Vagina (tissue), 2 donors: ENCODE data around the gene CCDC170. TPM values are rescaled to one million over a fixed set of nuclear protein-coding genes. Genes with fewer than 3 reads are reported as not detected.

ENCODE experiments used
- DNase-seq, 2 donors: peaks; one replicate each; pipeline ENCODE4 v3.0.0-alpha.2; 2017; ENCODE audit errors: extremely low spot score in 2 of 2
- H3K27ac ChIP-seq: fragments of 200-600 bp; sonication (generic); one replicate; pipeline ENCODE4 v1.5.1; 2019
- H3K27me3 ChIP-seq: fragments of 200-600 bp; sonication (generic); one replicate; pipeline ENCODE4 v1.5.1; 2019
- H3K36me3 ChIP-seq, 2 donors: fragments of 200-600 bp; sonication (generic); one replicate each; pipeline ENCODE4 v1.5.1; 2017 to 2019
- H3K4me1 ChIP-seq: fragments of 200-600 bp; sonication (generic); one replicate; pipeline ENCODE4 v1.5.1; 2019
- H3K4me3 ChIP-seq, 2 donors: fragments of 200-600 bp; sonication (generic); 1 replicate in 1 of 2; 2 replicates in 1 of 2; pipeline ENCODE4 v1.5.1; 2016 to 2019
- H3K9me3 ChIP-seq: fragments of 200-600 bp; sonication (generic); one replicate; pipeline ENCODE4 v1.5.1; 2019
- CTCF ChIP-seq, 3 experiments: fragments of 450-650 bp in 2 of 3; fragments of 200-600 bp in 1 of 3; sonication (generic) in 1 of 3; IDR thresholded peaks; one replicate each; pipeline ENCODE4 v1.5.1; 2017 to 2019; ENCODE audit warnings: antibody characterized with exemption in 3 of 3, mild to moderate bottlenecking in 2 of 3, moderate library complexity in 2 of 3
- POLR2A ChIP-seq, 2 donors: fragments of 450-650 bp; IDR thresholded peaks; one replicate each; pipeline ENCODE4 v1.6.1; 2017; ENCODE audit warnings: antibody characterized with exemption in 2 of 2, mild to moderate bottlenecking in 2 of 2, moderate library complexity in 2 of 2
- POLR2AphosphoS5 ChIP-seq, 2 donors: sonication (generic); formaldehyde crosslinking; IDR thresholded peaks; one replicate each; pipeline ENCODE4 v1.9.0; 2017; ENCODE audit warnings: antibody characterized with exemption in 2 of 2, mild to moderate bottlenecking in 2 of 2, low read depth in 1 of 2; ENCODE audit not compliant: insufficient read depth in 1 of 2
- intact Hi-C: fragments of 100-400 bp; cut with DNase I; formaldehyde crosslinking; loops from one replicate; pipeline ENCODE4 v1.15.1; 2023
- total RNA-seq: library from RNA; depleted of rRNA; stranded (reverse); fragments of >200 nt; gene quantifications from one replicate; pipeline ENCODE4 v1.2.3, GENCODE V29; 2016

Gene CCDC170
- total RNA-seq, 1 donor from 2014 or later, result 2.0 TPM

DNA sequence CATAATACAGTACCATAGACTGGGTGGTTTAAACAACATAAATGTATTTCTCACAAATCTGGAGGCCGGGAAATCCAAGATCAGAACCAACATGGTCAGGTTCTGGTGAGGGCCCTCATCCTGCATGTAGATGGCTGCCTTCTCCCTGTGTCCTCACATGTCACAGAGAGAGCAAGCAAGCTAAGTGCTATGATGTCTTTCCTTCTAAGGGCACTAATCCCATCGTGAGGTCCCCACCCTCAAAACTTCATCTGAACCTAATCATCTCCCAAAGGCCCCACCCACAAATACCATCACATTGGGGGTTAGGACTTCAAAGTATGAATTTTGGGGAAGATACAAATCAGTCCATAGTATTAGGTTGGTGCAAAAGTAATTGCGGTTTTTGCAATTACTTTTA lies 56.8 kb downstream of the CCDC170 start:
- H3K27me3 ChIP-seq, result no peaks in the 10 kb centered on the region
- no peak for TF ChIP-seq POLR2A (IDR thresholded peaks at IDR 0.05)
- no peak for TF ChIP-seq CTCF (IDR thresholded peaks at IDR 0.05)
- TF ChIP-seq POLR2AphosphoS5 (IDR thresholded peaks at IDR 0.05; ENCODE audit: insufficient read depth in 1 of 2, low read depth in 1 of 2), result no peak
- H3K9me3 ChIP-seq, result no peaks in the 10 kb centered on the region
- no peak for DNase-seq
- H3K4me3 ChIP-seq, result no peak overlapping the region
- intact Hi-C loops, result no loop called here
- no peaks in the 10 kb centered on the region for H3K36me3 ChIP-seq
- no peak overlapping the region for H3K27ac ChIP-seq
- peaks cover 8% of the 10 kb centered on the region for H3K4me1 ChIP-seq

GRCh38 chr6:151551223-151551857 lies 57.5 kb downstream of the CCDC170 start:
- H3K4me1 ChIP-seq, result peaks cover 8% of the 10 kb centered on the region
- TF ChIP-seq POLR2A (IDR thresholded peaks at IDR 0.05) (no peak), POLR2AphosphoS5 (IDR thresholded peaks at IDR 0.05; ENCODE audit: insufficient read depth in 1 of 2, low read depth in 1 of 2) (no peak), CTCF (IDR thresholded peaks at IDR 0.05) (no peak)
- intact Hi-C loops, result no loop called here

DNA sequence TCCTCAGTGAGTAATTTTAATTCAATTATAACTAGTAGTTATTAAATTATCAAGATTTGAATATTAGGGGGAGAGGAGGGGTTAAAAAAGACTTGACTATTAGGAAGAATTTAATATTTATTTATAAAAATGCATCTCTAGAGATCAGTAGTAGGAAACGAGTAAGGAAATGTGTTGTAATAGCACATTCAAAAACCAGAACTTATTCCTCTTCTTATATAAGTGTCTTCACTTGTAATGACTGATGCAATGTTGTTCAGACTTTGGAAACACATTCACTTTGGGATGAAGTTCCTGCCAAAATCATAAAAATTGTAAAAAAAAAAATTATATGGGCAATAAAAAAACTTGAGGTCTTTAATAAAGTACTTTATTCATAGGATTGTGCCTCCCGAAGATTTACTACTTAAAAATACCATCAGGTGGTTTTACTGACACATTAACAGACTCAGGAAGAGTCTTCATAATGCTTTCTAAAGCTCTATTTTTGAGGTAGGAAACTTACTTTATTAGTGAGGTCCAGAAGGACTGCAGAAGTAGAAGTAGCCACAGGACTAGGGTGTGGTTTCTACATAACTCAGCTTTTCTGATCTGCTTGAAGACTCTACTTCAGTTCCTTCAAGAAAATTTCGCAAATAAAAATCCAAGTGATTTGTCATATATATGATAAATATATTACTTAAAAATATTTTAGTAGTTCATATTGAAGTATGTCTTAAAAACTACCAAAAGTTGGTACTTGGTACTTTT lies 59.8 kb downstream of the CCDC170 start:
- Histone ChIP-seq H3K27ac (peak overlapping the region; percentile 72), H3K36me3 (no peaks in the 10 kb centered on the region), H3K4me1 (peaks cover 8% of the 10 kb centered on the region), H3K4me3 (no peak overlapping the region), H3K27me3 (no peaks in the 10 kb centered on the region), H3K9me3 (no peaks in the 10 kb centered on the region)
- no peak for DNase-seq
- intact Hi-C loops, result no loop called here
- TF ChIP-seq POLR2AphosphoS5 (IDR thresholded peaks at IDR 0.05; ENCODE audit: insufficient read depth in 1 of 2, low read depth in 1 of 2) (peak in 1 of 2 donors; percentile 65), POLR2A (IDR thresholded peaks at IDR 0.05) (no peak)

More at GRCh38 chr6:151551223-151551857, 57.5 kb downstream of the CCDC170 start:
- Histone ChIP-seq H3K27ac (no peak overlapping the region), H3K27me3 (no peaks in the 10 kb centered on the region), H3K36me3 (no peaks in the 10 kb centered on the region), H3K4me3 (no peak overlapping the region), H3K9me3 (no peaks in the 10 kb centered on the region)
- no peak for DNase-seq

GRCh38 chr6:151561238-151561637 lies 67.4 kb downstream of the CCDC170 start:
- H3K27me3 ChIP-seq, result no peaks in the 10 kb centered on the region
- H3K4me1 ChIP-seq, result no peaks in the 10 kb centered on the region
- TF ChIP-seq CTCF (IDR thresholded peaks at IDR 0.05) (no peak), POLR2AphosphoS5 (IDR thresholded peaks at IDR 0.05; ENCODE audit: insufficient read depth in 1 of 2, low read depth in 1 of 2) (no peak), POLR2A (IDR thresholded peaks at IDR 0.05) (no peak)
- H3K9me3 ChIP-seq, result peaks cover 11% of the 10 kb centered on the region
- H3K4me3 ChIP-seq, result no peak overlapping the region
- H3K36me3 ChIP-seq, result no peaks in the 10 kb centered on the region
- H3K27ac ChIP-seq, result no peak overlapping the region
- intact Hi-C loops, result no loop called here
- no peak for DNase-seq

DNA sequence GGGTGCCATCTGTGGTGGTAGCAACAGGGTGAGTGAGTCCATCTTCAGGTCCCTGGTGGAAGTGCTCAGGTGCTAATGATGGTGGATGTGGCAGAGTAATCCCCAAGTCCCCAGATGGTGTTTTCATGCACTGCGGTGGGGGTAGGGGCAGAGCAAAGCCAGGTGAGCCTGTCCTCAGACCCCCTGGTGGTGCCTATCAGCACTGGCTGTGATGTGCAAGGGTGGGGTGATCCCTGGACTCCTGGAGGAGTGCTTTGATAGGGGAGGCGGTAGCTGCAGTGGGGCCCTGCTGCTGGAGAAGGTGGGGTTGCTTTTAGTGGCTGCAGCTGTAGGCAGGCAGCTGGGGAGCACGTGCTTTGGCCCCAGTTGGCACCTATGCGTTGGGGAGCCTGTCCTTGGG lies 70.8 kb downstream of the CCDC170 start:
- no peak overlapping the region for H3K27ac ChIP-seq
- no peaks in the 10 kb centered on the region for H3K36me3 ChIP-seq
- H3K4me1 ChIP-seq, result no peaks in the 10 kb centered on the region
- peaks cover 11% of the 10 kb centered on the region for H3K9me3 ChIP-seq
- no peaks in the 10 kb centered on the region for H3K27me3 ChIP-seq
- H3K4me3 ChIP-seq, result no peak overlapping the region
- no peak for TF ChIP-seq POLR2A (IDR thresholded peaks at IDR 0.05)
- no peak for TF ChIP-seq POLR2AphosphoS5 (IDR thresholded peaks at IDR 0.05; ENCODE audit: insufficient read depth in 1 of 2, low read depth in 1 of 2)
- TF ChIP-seq CTCF (IDR thresholded peaks at IDR 0.05), result no peak
- intact Hi-C loops, result no loop called here
- no peak for DNase-seq
